Panc1 (cell line): ENCODE results near the gene CAND2. TPM values are rescaled to one million over a fixed set of nuclear protein-coding genes. Genes with fewer than 3 reads are reported as not detected.

Source experiments
- ATAC-seq: fragments of 200-7000 bp; cut with Tn5 transposase; 2 replicates; pipeline ENCODE4 v1.9.1; 2020; ENCODE audit warnings: mild to moderate bottlenecking, moderate library complexity
- BruUV-seq: library from RNA; stranded (reverse); fragments of 400-500 nt; replicated peaks from 2 replicates; lab custom pipeline; 2021; lab: Mats Ljungman, UMichigan
- CTCF ChIA-PET: fragments of 300-600 bp; sonication (Branson Sonifier 250); formaldehyde crosslinking; loops from one replicate; lab custom pipeline; 2022; ENCODE audit warnings: antibody characterized with exemption; lab: Charles Lee
- POLR2A ChIA-PET: fragments of 300-600 bp; sonication (Branson Sonifier 250); formaldehyde crosslinking; loops from one replicate; lab custom pipeline; 2022; ENCODE audit warnings: antibody characterized with exemption; lab: Charles Lee
- DNase-seq: peaks from one replicate; pipeline ENCODE4 v3.0.0-alpha.2; 2010; ENCODE audit warnings: low read depth, low spot score
- H3K27ac ChIP-seq: 2 replicates; pipeline ENCODE4 v1.5.1; 2011; ENCODE audit warnings: mild to moderate bottlenecking, low read length, inconsistent platforms
- H3K27me3 ChIP-seq: fragments of 200-500 bp; sonication (Bioruptor generic); 2 replicates; pipeline ENCODE4 v1.6.0; 2014; ENCODE audit warnings: low read length, inconsistent platforms; ENCODE audit not compliant: control insufficient read depth, insufficient read depth
- H3K36me3 ChIP-seq: fragments of 200-500 bp; sonication (Bioruptor generic); 2 replicates; pipeline ENCODE4 v1.5.1; 2014; ENCODE audit warnings: inconsistent platforms, mild to moderate bottlenecking, low read length, moderate library complexity; ENCODE audit not compliant: control insufficient read depth, insufficient read depth
- H3K4me1 ChIP-seq: 2 replicates; pipeline ENCODE4 v1.5.1; 2011; ENCODE audit warnings: inconsistent platforms, mild to moderate bottlenecking, low read length, moderate library complexity; ENCODE audit not compliant: control insufficient read depth, insufficient read depth
- H3K4me3 ChIP-seq, 2 experiments: 2 replicates each; pipeline ENCODE4 v1.5.1; 2011 to 2012; ENCODE audit warnings: low read depth in 2 of 2, low read length in 2 of 2, mild to moderate bottlenecking in 2 of 2, inconsistent platforms in 1 of 2, moderate library complexity in 1 of 2
- H3K9me3 ChIP-seq: fragments of 200-500 bp; sonication (Bioruptor generic); 2 replicates; pipeline ENCODE4 v1.5.1; 2014; ENCODE audit warnings: low read depth, mild to moderate bottlenecking, inconsistent platforms, low read length, moderate library complexity; ENCODE audit not compliant: control insufficient read depth, insufficient read depth
- POLR2AphosphoS5 ChIP-seq: IDR thresholded peaks from 2 replicates; pipeline ENCODE4 v1.6.1; 2012; ENCODE audit warnings: mild to moderate bottlenecking, low read depth, low read length, moderate library complexity
- SIN3A ChIP-seq: IDR thresholded peaks from 2 replicates; pipeline ENCODE4 v1.6.1; 2012; ENCODE audit warnings: low read depth, mild to moderate bottlenecking, low read length, moderate library complexity, borderline replicate concordance; ENCODE audit not compliant: insufficient read depth
- TCF7L2 ChIP-seq: IDR thresholded peaks from 2 replicates; pipeline ENCODE4 v1.6.1; 2011; ENCODE audit warnings: mild to moderate bottlenecking, low read depth, low read length, inconsistent platforms
- in situ Hi-C: cut with HindIII; loops from 2 replicates; pipeline ENCODE4 v1.10.0; 2016; ENCODE audit warnings: low sequenced_read_pairs, low pct_unique_long_range_greater_than_20kb
- intact Hi-C: fragments of 100-400 bp; cut with micrococcal nuclease; formaldehyde crosslinking; loops from one replicate; pipeline ENCODE4 v1.10.0; 2022; ENCODE audit not compliant: unreplicated experiment
- total RNA-seq: library from RNA; stranded (reverse); gene quantifications from one replicate; pipeline ENCODE4 v1.2.1, GENCODE V29; 2021; ENCODE audit not compliant: unreplicated experiment
- TF ChIP-seq, protein P1 (sequence below): fragments of 450-650 bp; IDR thresholded peaks from 2 replicates; pipeline ENCODE4 v1.5.1; 2017; ENCODE audit warnings: mild to moderate bottlenecking
- TF ChIP-seq, protein P2 (sequence below), 2 experiments: IDR thresholded peaks; 2 replicates each; pipeline ENCODE4 v1.6.1; 2011 to 2012; ENCODE audit warnings: low read depth in 2 of 2, control low read depth in 1 of 2, low read length in 1 of 2, mild to moderate bottlenecking in 1 of 2, moderate library complexity in 1 of 2; ENCODE audit not compliant: insufficient read depth in 1 of 2

Gene CAND2
- total RNA-seq, 1 experiment from 2014 or later, result 0.13 TPM

DNA sequence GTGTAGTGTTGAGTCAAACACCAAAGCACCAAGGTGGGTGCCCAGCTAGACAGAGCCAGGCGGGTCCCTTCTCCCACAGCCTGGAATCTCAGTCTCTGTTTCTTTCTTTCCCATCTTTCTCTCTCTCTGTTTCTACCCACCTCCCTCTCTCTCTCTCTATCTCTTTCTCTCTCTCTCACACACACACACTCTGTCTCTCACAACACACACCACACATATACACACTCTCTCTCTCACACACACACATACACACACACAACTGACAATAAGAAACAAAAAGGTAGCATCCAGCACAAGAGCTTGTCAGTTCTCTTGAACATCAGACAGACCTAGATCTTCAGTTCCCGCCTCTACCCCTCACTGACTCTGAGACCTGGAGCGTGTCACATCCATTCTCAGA, 39.8 kb upstream of the CAND2 start:
- H3K36me3 ChIP-seq, result no peaks in the 10 kb centered on the region
- ChIA-PET CTCF (no interaction called here), POLR2A (no interaction called here)
- intact Hi-C loops, result no loop called here
- no peaks in the 10 kb centered on the region for H3K27me3 ChIP-seq
- H3K4me1 ChIP-seq, result peaks cover 13% of the 10 kb centered on the region
- DNase-seq, result no peak
- H3K4me3 ChIP-seq, result no peak overlapping the region
- TF ChIP-seq SIN3A (no peak), POLR2AphosphoS5 (no peak), TCF7L2 (no peak)
- TF ChIP-seq, protein P1, sequence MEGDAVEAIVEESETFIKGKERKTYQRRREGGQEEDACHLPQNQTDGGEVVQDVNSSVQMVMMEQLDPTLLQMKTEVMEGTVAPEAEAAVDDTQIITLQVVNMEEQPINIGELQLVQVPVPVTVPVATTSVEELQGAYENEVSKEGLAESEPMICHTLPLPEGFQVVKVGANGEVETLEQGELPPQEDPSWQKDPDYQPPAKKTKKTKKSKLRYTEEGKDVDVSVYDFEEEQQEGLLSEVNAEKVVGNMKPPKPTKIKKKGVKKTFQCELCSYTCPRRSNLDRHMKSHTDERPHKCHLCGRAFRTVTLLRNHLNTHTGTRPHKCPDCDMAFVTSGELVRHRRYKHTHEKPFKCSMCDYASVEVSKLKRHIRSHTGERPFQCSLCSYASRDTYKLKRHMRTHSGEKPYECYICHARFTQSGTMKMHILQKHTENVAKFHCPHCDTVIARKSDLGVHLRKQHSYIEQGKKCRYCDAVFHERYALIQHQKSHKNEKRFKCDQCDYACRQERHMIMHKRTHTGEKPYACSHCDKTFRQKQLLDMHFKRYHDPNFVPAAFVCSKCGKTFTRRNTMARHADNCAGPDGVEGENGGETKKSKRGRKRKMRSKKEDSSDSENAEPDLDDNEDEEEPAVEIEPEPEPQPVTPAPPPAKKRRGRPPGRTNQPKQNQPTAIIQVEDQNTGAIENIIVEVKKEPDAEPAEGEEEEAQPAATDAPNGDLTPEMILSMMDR, result no peak
- TF ChIP-seq, protein P2, sequence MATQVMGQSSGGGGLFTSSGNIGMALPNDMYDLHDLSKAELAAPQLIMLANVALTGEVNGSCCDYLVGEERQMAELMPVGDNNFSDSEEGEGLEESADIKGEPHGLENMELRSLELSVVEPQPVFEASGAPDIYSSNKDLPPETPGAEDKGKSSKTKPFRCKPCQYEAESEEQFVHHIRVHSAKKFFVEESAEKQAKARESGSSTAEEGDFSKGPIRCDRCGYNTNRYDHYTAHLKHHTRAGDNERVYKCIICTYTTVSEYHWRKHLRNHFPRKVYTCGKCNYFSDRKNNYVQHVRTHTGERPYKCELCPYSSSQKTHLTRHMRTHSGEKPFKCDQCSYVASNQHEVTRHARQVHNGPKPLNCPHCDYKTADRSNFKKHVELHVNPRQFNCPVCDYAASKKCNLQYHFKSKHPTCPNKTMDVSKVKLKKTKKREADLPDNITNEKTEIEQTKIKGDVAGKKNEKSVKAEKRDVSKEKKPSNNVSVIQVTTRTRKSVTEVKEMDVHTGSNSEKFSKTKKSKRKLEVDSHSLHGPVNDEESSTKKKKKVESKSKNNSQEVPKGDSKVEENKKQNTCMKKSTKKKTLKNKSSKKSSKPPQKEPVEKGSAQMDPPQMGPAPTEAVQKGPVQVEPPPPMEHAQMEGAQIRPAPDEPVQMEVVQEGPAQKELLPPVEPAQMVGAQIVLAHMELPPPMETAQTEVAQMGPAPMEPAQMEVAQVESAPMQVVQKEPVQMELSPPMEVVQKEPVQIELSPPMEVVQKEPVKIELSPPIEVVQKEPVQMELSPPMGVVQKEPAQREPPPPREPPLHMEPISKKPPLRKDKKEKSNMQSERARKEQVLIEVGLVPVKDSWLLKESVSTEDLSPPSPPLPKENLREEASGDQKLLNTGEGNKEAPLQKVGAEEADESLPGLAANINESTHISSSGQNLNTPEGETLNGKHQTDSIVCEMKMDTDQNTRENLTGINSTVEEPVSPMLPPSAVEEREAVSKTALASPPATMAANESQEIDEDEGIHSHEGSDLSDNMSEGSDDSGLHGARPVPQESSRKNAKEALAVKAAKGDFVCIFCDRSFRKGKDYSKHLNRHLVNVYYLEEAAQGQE (IDR thresholded peaks at IDR 0.05; ENCODE audit: insufficient read depth in 1 of 2, low read depth in 2 of 2, low read length in 1 of 2), result no peak
- no peak overlapping the region for H3K27ac ChIP-seq
- no TSS peak for BruUV-seq
- no peaks in the 10 kb centered on the region for H3K9me3 ChIP-seq
- in situ Hi-C loops, result no loop called here
- ATAC-seq, result no peak

DNA sequence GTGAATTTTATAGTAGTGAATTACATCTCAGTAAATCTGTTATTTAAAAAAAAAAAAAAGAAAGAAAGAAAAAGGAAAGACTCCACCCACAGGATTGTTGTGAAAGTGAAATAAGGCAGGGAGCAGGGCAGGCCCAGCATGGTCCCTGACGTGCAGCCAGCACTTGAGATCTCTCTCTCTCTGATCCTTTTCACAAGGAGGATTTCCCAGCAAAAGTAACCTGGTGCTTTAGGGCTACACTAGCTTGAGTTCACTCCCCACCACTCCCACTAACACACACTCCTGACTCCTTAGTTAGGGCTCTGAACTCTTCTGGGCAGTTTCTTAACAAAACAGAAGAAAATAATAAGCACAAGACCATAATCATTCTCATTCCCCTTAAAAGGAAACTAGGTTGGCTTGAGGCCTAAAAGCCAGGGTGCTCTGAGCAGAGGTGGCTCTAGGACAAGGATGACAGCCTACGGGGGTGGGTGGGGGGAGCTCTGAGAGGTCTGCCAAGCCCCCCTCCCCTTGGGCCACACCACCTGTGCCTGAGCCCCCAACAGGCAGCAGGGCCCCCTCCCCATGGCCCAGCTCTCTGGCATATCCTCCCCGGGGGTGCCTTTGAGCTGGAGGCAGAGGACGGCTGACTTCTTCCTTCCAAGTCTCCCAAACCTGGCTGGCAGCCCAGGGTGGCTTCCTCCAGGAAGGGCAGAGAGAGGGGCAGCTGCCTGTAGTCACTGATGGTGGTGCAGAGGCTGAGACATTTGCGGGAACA, 38.3 kb upstream of the CAND2 start:
- Histone ChIP-seq H3K4me1 (peaks cover 16% of the 10 kb centered on the region), H3K9me3 (no peaks in the 10 kb centered on the region), H3K27me3 (no peaks in the 10 kb centered on the region), H3K4me3 (no peak overlapping the region), H3K36me3 (no peaks in the 10 kb centered on the region), H3K27ac (peak overlapping the region; percentile 31; the same call in 1 of the 2 replicates)
- intact Hi-C loops, result no loop called here
- ChIA-PET POLR2A (no interaction called here), CTCF (no interaction called here)
- ATAC-seq (no peak; the same call in 1 of the 2 replicates), DNase-seq (no peak)
- in situ Hi-C loops, result no loop called here
- no TSS peak for BruUV-seq
- TF ChIP-seq, protein P1, result no peak
- TF ChIP-seq TCF7L2 (no peak), POLR2AphosphoS5 (no peak), SIN3A (no peak)
- TF ChIP-seq, protein P2 (IDR thresholded peaks at IDR 0.05; ENCODE audit: insufficient read depth in 1 of 2, low read depth in 2 of 2, low read length in 1 of 2), result no peak
